HG03571 (cell line): Measurements from ENCODE around the gene TGFA.

Experiments used
- ATAC-seq: cut with Tn5 transposase; IDR thresholded peaks from one replicate; pipeline ENCODE4 v1.9.1; 2021; ENCODE audit not compliant: unreplicated experiment

The TGFA gene

DNA sequence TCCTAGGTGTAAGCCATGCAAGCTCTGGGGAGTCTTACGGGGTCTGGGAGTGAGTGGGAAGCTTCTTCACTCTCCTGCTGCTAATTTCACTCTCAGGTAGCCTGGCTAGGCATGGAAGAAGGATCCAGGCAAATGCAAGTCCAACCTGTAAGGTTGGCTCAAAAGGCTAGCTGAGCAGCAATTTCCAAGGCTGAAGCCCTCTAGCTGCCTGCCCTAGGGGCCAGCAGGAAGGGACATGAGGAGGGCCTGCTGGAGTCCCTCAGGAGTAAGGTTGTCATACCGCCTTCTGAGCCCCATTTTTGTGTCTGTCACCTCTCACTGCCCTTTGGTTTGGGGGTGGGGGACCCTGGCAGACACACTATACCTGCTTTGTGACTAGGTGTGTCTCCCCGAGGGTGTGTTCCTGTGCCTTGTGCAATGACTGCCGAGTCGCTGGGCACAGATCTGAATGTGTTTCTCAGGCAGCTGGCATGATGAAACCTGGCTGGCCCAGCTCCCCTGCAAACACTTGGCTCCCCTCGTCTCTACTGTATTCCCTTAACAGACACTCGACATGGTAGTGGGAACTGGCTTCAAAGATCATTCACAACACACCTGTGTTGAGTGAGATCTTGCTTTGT lies 127.8 kb downstream of the TGFA start:
- ATAC-seq: no peak

DNA sequence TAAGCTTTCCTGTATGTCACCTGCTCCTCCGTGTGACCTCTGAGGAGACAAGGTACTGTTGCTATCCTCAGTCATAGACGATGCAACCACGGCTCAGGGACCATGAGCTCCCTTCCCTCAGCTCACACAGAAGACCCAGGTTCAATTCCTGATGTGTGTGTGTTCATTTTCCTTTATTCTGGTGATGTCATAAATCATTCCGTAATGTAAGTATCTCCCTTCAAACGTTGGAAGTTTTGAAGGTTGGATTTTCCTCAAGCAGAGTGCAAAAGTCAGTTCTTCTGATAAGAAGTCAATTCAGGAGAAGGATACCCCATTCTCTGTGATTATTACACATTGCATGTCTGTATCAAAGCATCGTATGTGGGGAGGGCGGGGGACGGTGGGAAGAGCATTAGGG lies 132.9 kb downstream of the TGFA start:
- no peak for ATAC-seq

GRCh38 chr2:70420143-70420542 lies 133.5 kb downstream of the TGFA start:
- ATAC-seq: no peak

DNA sequence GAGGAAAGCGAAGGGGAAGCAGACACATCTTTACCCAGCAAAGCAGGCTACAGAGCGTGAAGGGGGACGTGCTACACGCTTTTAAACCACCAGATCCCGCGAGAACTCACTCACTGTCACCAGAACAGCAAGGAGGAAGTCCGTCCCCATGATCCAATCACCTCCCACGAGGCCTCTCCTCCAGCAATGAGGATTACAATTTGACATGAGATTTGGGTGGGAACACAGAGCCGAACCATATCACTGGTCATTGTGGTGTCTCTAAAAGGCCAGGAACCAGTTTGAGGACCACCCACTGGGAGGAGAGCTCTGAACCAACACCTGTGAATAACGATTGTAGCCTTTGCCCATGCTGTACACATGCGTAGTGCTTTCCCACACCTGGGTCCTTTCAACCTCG lies 135.1 kb downstream of the TGFA start:
- ATAC-seq: no peak

DNA sequence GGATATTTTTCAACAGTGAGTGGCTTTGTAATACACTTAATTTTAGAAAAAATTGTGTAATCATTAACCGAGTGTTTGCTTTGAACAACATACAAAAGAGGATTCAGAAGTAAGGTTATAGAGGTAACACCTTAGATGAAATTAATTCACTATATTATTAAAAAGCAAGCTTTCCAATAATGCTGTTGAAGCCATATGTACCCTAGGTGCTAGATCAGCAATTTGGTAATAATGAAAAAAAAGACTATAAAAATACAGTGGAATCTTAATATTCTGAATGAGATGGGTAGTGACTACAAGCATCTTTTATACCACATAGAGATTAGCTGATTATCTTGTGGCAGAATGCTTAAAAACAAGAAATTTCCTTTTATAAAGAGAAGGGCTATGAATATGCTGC lies 136.6 kb downstream of the TGFA start:
- ATAC-seq: no peak

DNA sequence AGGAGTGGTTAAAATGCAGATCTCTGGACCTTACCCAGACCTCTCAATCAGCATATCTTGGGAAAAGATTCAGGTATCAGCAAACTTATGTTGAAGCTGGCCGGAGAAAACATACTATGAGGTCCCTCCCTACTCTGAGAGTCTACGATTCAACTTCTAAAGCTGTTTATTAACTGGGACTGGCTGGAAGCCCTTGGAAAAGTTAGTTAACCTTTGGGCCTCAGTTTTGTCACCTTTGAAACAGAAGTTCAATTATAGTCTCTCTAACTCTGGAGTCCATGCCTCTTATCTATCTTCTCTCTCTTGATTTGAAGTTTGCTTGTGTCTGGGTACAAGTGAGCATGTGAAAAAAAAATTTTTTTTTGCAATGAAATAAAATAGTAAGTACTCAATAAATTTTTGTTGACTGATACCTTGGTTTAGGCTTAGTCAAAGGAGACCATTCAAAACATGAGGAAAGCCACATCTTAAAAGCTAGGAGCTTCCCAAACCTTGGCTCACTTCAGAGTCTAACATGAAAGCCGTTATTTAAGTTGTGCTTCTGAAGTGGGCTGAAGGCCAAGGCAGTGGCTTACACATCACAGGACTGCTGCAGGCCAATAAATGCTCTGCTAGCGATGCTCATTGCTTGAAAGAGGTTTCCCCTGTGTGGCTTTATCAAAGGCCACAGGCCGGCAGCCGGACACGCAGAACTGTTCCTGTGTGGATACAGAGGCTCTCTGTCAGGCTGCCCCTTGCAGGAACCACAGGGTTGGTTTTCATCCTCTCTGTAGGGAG lies 141.1 kb downstream of the TGFA start:
- no peak for ATAC-seq

- no peak for ATAC-seq
These were observed 142.0 kb downstream of the TGFA start for GRCh38 chr2:70411483-70412125.

GRCh38 chr2:70403267-70404053 lies 150.2 kb downstream of the TGFA start:
- ATAC-seq: no peak

DNA sequence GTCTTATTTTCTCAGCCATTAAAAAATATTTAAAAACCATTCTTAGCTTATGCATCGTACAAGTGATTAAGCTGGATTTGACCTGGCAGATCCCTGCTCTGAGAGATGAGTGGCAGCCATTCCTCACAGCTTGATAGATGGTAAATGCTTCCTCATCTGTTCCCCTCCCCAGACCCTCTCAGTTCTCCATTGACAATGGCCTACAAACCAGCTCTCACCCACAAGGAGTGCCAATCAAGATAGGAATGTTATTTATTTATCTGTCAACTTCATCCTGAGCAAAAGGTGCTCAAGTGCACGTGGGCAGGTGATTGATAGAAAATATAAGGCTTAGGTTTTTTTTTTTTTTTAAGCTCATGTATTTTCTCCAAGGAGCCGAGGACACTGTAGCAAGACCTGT lies 153.1 kb downstream of the TGFA start:
- ATAC-seq: no peak

DNA sequence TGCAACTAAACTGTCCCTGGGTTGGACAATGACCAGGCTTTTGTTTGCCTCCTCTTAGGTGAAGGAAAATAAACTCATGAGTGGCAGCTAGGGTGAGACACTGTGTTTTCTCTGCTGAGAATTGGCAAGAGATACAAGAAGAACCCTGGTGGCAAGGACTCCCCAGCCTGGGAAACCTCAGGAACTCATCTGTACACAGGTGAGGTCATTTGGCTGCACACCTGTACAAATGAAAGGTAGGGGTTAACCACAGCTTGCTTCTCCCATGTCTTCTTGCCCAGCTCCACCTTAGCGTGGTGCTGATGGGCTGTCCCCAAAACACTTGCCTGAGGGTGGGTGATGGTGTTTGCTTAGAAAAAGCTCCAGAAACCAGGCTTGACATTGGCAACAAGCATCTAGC lies 154.6 kb downstream of the TGFA start:
- no peak for ATAC-seq
